K562 (cell line): Measurements from ENCODE around the gene SEC63. TPM values are rescaled to one million over a fixed set of nuclear protein-coding genes. Genes with fewer than 3 reads are reported as not detected.

Experiments
- ATAC-seq: fragments of 200-7000 bp; cut with Tn5 transposase; 3 replicates; pipeline ENCODE4 v1.9.1; 2020; ENCODE audit warnings: moderate library complexity
- BruUV-seq: library from RNA; stranded (reverse); fragments of 400-500 nt; replicated peaks from 2 replicates; lab custom pipeline; 2021; lab: Mats Ljungman, UMichigan
- CTCF ChIA-PET: fragments of 300-600 bp; formaldehyde crosslinking; extraction: SDS; loops from one replicate; lab custom pipeline; 2021; ENCODE audit warnings: low intra/inter-chr PET ratio; lab: Yijun Ruan, JAX
- POLR2A ChIA-PET: fragments of 300-600, 350-650 bp; sonication (Branson Sonifier 250); formaldehyde crosslinking; extraction: SDS; loops from one replicate; lab custom pipeline; 2021; ENCODE audit warnings: antibody characterized with exemption, inconsistent platforms; lab: Yijun Ruan, JAX
- DNase-seq, 4 experiments: peaks; one replicate each; pipeline versions ENCODE4 v3.0.0 to v3.0.0-alpha.2; 2011 to 2018; ENCODE audit warnings: low spot score in 3 of 4, mixed read lengths in 3 of 4; ENCODE audit errors: extremely low read depth in 1 of 4
- FAIRE-seq: peaks from 2 replicates; lab custom pipeline; 2011; peaks lifted over from hg19 to GRCh38; lab: Jason Lieb, UNC
- H2AFZ ChIP-seq: 2 replicates; pipeline ENCODE4 v1.6.0; 2011; ENCODE audit warnings: low read depth, low read length, control low read depth, inconsistent platforms
- H3K27ac ChIP-seq: fragments of 200-600 bp; 3 replicates; pipeline ENCODE4 v1.8.0; 2011; ENCODE audit warnings: low read depth, mild to moderate bottlenecking, control low read depth, inconsistent platforms, low read length, moderate library complexity, mixed read lengths; ENCODE audit errors: extremely low read depth
- H3K27me3 ChIP-seq, 2 experiments: fragments of 300-600 bp in 1 of 2; 2 replicates in 1 of 2; 3 replicates in 1 of 2; pipeline versions ENCODE4 v1.6.0 to v1.8.0; 2011; ENCODE audit warnings: inconsistent platforms in 2 of 2, low read length in 2 of 2, mild to moderate bottlenecking in 1 of 2, mixed read lengths in 1 of 2, moderate library complexity in 1 of 2; ENCODE audit not compliant: control insufficient read depth in 2 of 2, insufficient read depth in 2 of 2
- H3K36me3 ChIP-seq: fragments of 300-600 bp; 3 replicates; pipeline ENCODE4 v1.8.0; 2011; ENCODE audit warnings: mild to moderate bottlenecking, low read length, inconsistent platforms; ENCODE audit not compliant: control insufficient read depth, insufficient read depth
- H3K4me1 ChIP-seq, 2 experiments: fragments of 200-600 bp in 1 of 2; replicated peaks in 1 of 2; 2 replicates in 1 of 2; 3 replicates in 1 of 2; pipeline versions ENCODE4 v1.5.1 to v1.8.0; 2011; ENCODE audit warnings: inconsistent platforms in 2 of 2, low read length in 2 of 2, mild to moderate bottlenecking in 1 of 2, mixed read lengths in 1 of 2, moderate library complexity in 1 of 2; ENCODE audit not compliant: control insufficient read depth in 2 of 2, insufficient read depth in 2 of 2
- H3K4me2 ChIP-seq: 2 replicates; pipeline ENCODE4 v1.6.1; 2011; ENCODE audit warnings: low read length, control low read depth, inconsistent platforms, mixed read lengths; ENCODE audit not compliant: insufficient read depth
- H3K4me3 ChIP-seq: fragments of 200-600 bp; sonication (generic), shearing (Covaris generic); 2 replicates; pipeline ENCODE4 v1.5.1; 2016; ENCODE audit warnings: control low read depth, inconsistent platforms
- H3K79me2 ChIP-seq: fragments of 200-600 bp; 3 replicates; pipeline ENCODE4 v1.8.0; 2011; ENCODE audit warnings: low read length, inconsistent platforms; ENCODE audit not compliant: control insufficient read depth, insufficient read depth
- H3K9ac ChIP-seq, 2 experiments: 2 replicates each; pipeline versions ENCODE4 v1.6.0 to v1.6.1; 2011; ENCODE audit warnings: low read depth in 2 of 2, low read length in 2 of 2, control low read depth in 1 of 2, inconsistent platforms in 1 of 2, mild to moderate bottlenecking in 1 of 2, mixed read lengths in 1 of 2; ENCODE audit not compliant: insufficient read depth in 1 of 2
- H3K9me1 ChIP-seq: one replicate; pipeline ENCODE4 v1.6.0; 2011; ENCODE audit warnings: inconsistent platforms, mild to moderate bottlenecking, low read length, moderate library complexity; ENCODE audit not compliant: control insufficient read depth, insufficient read depth
- H3K9me3 ChIP-seq: replicated peaks from 2 replicates; pipeline ENCODE4 v1.5.1; 2011; ENCODE audit warnings: low read depth, low read length, inconsistent platforms; ENCODE audit not compliant: control insufficient read depth, insufficient read depth
- H4K20me1 ChIP-seq: replicated peaks from 2 replicates; pipeline ENCODE4 v1.6.1; 2011; ENCODE audit warnings: low read length, inconsistent platforms, mixed read lengths; ENCODE audit not compliant: control insufficient read depth, insufficient read depth
- ATF1 ChIP-seq, 2 experiments: fragments of 450-650 bp in 1 of 2; IDR thresholded peaks; 2 replicates each; pipeline ENCODE4 v1.6.1; 2016; ENCODE audit warnings: missing compliant biosample characterization in 1 of 2, missing genetic modification characterization in 1 of 2
- CBX8 ChIP-seq: fragments of 200-600 bp; sonication (generic); IDR thresholded peaks from 2 replicates; pipeline ENCODE4 v1.6.1; 2012; ENCODE audit warnings: borderline replicate concordance, mixed run types, low read depth, mild to moderate bottlenecking, moderate library complexity, mixed read lengths, low read length, control low read depth, inconsistent platforms; ENCODE audit not compliant: poor library complexity, severe bottlenecking; ENCODE audit errors: extremely low read depth
- ILK ChIP-seq: fragments of 450-650 bp; IDR thresholded peaks from 2 replicates; pipeline ENCODE4 v1.6.1; 2016; ENCODE audit warnings: missing genetic modification characterization, low read depth, mild to moderate bottlenecking, missing compliant biosample characterization, moderate library complexity, borderline replicate concordance
- JUNB ChIP-seq: fragments of 450-650 bp; formaldehyde crosslinking; conservative IDR thresholded peaks from 2 replicates; pipeline ENCODE4 v1.4.0; 2020; ENCODE audit warnings: mild to moderate bottlenecking
- MAFG ChIP-seq: fragments of 450-650 bp; conservative IDR thresholded peaks from 2 replicates; pipeline ENCODE4 v1.6.1; 2016; ENCODE audit warnings: missing genetic modification characterization, missing compliant biosample characterization
- MCM2 ChIP-seq: fragments of 450-650 bp; IDR thresholded peaks from 2 replicates; pipeline ENCODE4 v1.6.1; 2017; ENCODE audit warnings: low read depth, mild to moderate bottlenecking
- NEUROD1 ChIP-seq: fragments of 150-350 bp; IDR thresholded peaks from 2 replicates; pipeline ENCODE4 v1.6.1; 2014; ENCODE audit warnings: borderline replicate concordance, low read length, low read depth; ENCODE audit not compliant: partially characterized antibody
- PPARD ChIP-seq: fragments of 250-450 bp; sonication (Bioruptor Pico); IDR thresholded peaks from 2 replicates; pipeline ENCODE4 v1.8.0; 2022; ENCODE audit warnings: inconsistent platforms, mild to moderate bottlenecking, moderate library complexity
- TGIF2 ChIP-seq: sonication (generic); formaldehyde crosslinking; IDR thresholded peaks from 2 replicates; pipeline ENCODE4 v1.8.1; 2022; ENCODE audit warnings: mild to moderate bottlenecking, missing genetic modification reagents, moderate library complexity
- ZKSCAN3 ChIP-seq: fragments of 250-450 bp; sonication (Bioruptor Pico); IDR thresholded peaks from 2 replicates; pipeline ENCODE4 v1.4.0; 2020
- ZKSCAN8 ChIP-seq: fragments of 200-800 bp; sonication (Bioruptor generic); IDR thresholded peaks from 2 replicates; pipeline ENCODE4 v1.6.1; 2016; ENCODE audit warnings: missing genetic modification characterization, missing compliant biosample characterization
- ZNF124 ChIP-seq: sonication (generic); formaldehyde crosslinking; IDR thresholded peaks from 2 replicates; pipeline ENCODE4 v1.8.1; 2022; ENCODE audit warnings: missing genetic modification reagents
- ZNF354B ChIP-seq: fragments of 250-450 bp; sonication (Bioruptor Pico); IDR thresholded peaks from 2 replicates; pipeline ENCODE4 v1.4.0; 2020
- WGBS: fragments of 100-300 bp; shearing (Covaris generic); methylation state at CpG from one replicate; pipeline ENCODE4 v1.1.6; 2016; ENCODE audit warnings: low coverage, mixed read lengths; ENCODE audit not compliant: insufficient coverage; ENCODE audit errors: missing lambda C conversion rate; 5-methylcytosine and 5-hydroxymethylcytosine counted together
- in situ Hi-C: fragments of 300-500 bp; cut with MboI; formaldehyde crosslinking; loops from 4 replicates; pipeline ENCODE4 v1.15.0; 2018; ENCODE audit warnings: inconsistent platforms, mixed read lengths
- intact Hi-C: fragments of 100-400 bp; cut with micrococcal nuclease; formaldehyde crosslinking; loops from 2 replicates; pipeline ENCODE4 v1.14.2; 2022
- polyA plus RNA-seq, 8 experiments: library from polyadenylated mRNA; depleted of rRNA in 4 of 8; stranded (reverse) in 5 of 8; unstranded in 3 of 8; fragments of >200 nt; fragmentation: Nextera tagmentation in 2 of 8; fragmentation: Illumina TruSeq in 1 of 8; extraction: Ambion mirVana in 2 of 8; extraction: Trizol in 1 of 8; gene quantifications; 2 replicates each; pipeline versions ENCODE4 v1.2.1 to v1.2.3, GENCODE V29; 2011 to 2014; ENCODE audit warnings: inconsistent platforms in 1 of 8, missing spikeins in 1 of 8
- total RNA-seq, 7 experiments: library from RNA; depleted of rRNA in 6 of 7; stranded (reverse); fragments of >200 nt in 6 of 7; fragmentation: Illumina TruSeq in 2 of 7; extraction: Trizol in 2 of 7; gene quantifications; 2 replicates each; pipeline versions ENCODE4 v1.2.1 to v1.2.3, GENCODE V29; 2011 to 2021; ENCODE audit warnings: low replicate concordance in 1 of 7
- TF ChIP-seq, protein P1 (sequence below): fragments of 450-650 bp; formaldehyde crosslinking; IDR thresholded peaks from 2 replicates; pipeline ENCODE4 v1.4.0; 2020; ENCODE audit warnings: mild to moderate bottlenecking, moderate library complexity
- TF ChIP-seq, protein P2 (sequence below): sonication (generic); formaldehyde crosslinking; IDR thresholded peaks from 2 replicates; pipeline ENCODE4 v1.8.0; 2022; ENCODE audit warnings: missing genetic modification reagents, mild to moderate bottlenecking, borderline replicate concordance
- TF ChIP-seq, protein P3 (sequence below): sonication (generic); formaldehyde crosslinking; IDR thresholded peaks from 2 replicates; pipeline ENCODE4 v1.8.0; 2023; ENCODE audit warnings: mild to moderate bottlenecking, missing genetic modification reagents

Gene SEC63
- total and polyA plus RNA-seq, 9 of the 15 experiments (the other 6 are each of a cell fraction or from before 2014, with no cell fraction given): 13.8 to 74.6 (median 28.4) TPM

DNA sequence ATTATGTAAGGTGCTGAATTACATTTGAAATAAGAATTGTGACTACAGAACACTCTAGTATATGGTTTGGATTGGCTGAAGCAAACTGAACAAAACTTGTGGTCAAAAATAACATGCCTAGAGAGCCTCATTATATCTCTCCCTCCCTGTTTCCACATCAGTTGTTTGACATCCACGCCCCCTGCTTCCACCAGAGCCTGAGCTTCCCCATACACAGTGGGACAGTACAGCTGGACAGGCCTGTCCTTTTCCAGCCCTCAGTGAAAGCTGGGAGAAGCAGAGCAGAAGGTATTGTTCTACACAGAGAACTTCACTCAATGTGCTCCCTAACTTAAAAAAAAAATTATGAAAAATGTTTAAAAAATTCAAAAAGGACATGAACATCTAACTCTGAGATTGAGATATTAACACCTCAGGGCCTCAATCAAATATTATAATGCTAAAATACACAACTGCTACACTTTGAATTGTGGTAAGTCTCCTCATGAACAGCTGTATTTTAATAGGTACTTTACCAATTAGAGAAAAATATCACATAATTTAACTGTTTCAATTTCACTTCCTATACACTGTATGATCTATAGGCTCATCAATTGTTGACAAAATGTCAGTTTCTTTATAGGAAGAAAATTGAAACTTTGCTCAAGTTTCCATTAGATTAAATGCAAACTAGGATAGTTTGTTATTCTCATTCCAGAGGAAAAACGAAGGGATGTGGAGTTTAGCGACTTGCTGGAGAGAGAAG is 89.0 kb downstream of the SEC63 start:
- FAIRE-seq (no peak), ATAC-seq (no peak; the same call in 2 of the 3 replicates), DNase-seq (no peak)
- peaks cover 36% of the 10 kb centered on the region for H3K36me3 ChIP-seq
- in situ Hi-C loops: no loop called here
- H3K9ac ChIP-seq: no peak overlapping the region
- H3K27ac ChIP-seq: no peak overlapping the region
- no peak overlapping the region for H3K4me2 ChIP-seq
- no peaks in the 10 kb centered on the region for H3K27me3 ChIP-seq
- no peaks in the 10 kb centered on the region for H3K79me2 ChIP-seq
- intact Hi-C loops: loop anchor here (5.0 kb wide), 1 partner anchor 192 kb away; no protein-coding TSS in a partner anchor
- no TSS peak for BruUV-seq
- no peaks in the 10 kb centered on the region for H3K4me1 ChIP-seq
- ChIA-PET CTCF (no interaction called here), POLR2A (no interaction called here)
- no peaks in the 10 kb centered on the region for H3K9me1 ChIP-seq
- peaks cover 4% of the 10 kb centered on the region; the same call in 1 of the 2 replicates for H4K20me1 ChIP-seq
- no peak overlapping the region for H3K4me3 ChIP-seq
- H2AFZ ChIP-seq: no peak overlapping the region
- no peaks in the 10 kb centered on the region for H3K9me3 ChIP-seq
- WGBS: 61% methylated on average over 3 of the region's 3 CpGs
- no peak for TF ChIP-seq PPARD (CRISPR knock-in tag)
- TF ChIP-seq CBX8: no peak
- TF ChIP-seq ATF1 (CRISPR knock-in tag; IDR thresholded peaks at IDR 0.05): no peak
- TF ChIP-seq ATF1 (tag; IDR thresholded peaks at IDR 0.05): no peak
- TF ChIP-seq ILK: no peak
- TF ChIP-seq, protein P1, sequence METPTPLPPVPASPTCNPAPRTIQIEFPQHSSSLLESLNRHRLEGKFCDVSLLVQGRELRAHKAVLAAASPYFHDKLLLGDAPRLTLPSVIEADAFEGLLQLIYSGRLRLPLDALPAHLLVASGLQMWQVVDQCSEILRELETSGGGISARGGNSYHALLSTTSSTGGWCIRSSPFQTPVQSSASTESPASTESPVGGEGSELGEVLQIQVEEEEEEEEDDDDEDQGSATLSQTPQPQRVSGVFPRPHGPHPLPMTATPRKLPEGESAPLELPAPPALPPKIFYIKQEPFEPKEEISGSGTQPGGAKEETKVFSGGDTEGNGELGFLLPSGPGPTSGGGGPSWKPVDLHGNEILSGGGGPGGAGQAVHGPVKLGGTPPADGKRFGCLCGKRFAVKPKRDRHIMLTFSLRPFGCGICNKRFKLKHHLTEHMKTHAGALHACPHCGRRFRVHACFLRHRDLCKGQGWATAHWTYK: no peak
- no peak for TF ChIP-seq TGIF2 (CRISPR knock-in tag)
- TF ChIP-seq MCM2: no peak
- TF ChIP-seq ZNF124: no peak
- no peak for TF ChIP-seq ZNF354B (CRISPR knock-in tag)
- TF ChIP-seq MAFG (tag): no peak
- TF ChIP-seq NEUROD1: no peak
- TF ChIP-seq ZKSCAN8 (CRISPR knock-in tag): no peak
- no peak for TF ChIP-seq ZKSCAN3
- no peak for TF ChIP-seq JUNB (CRISPR knock-in tag)
- TF ChIP-seq, protein P2, sequence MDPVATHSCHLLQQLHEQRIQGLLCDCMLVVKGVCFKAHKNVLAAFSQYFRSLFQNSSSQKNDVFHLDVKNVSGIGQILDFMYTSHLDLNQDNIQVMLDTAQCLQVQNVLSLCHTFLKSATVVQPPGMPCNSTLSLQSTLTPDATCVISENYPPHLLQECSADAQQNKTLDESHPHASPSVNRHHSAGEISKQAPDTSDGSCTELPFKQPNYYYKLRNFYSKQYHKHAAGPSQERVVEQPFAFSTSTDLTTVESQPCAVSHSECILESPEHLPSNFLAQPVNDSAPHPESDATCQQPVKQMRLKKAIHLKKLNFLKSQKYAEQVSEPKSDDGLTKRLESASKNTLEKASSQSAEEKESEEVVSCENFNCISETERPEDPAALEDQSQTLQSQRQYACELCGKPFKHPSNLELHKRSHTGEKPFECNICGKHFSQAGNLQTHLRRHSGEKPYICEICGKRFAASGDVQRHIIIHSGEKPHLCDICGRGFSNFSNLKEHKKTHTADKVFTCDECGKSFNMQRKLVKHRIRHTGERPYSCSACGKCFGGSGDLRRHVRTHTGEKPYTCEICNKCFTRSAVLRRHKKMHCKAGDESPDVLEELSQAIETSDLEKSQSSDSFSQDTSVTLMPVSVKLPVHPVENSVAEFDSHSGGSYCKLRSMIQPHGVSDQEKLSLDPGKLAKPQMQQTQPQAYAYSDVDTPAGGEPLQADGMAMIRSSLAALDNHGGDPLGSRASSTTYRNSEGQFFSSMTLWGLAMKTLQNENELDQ: no peak
- TF ChIP-seq, protein P3, sequence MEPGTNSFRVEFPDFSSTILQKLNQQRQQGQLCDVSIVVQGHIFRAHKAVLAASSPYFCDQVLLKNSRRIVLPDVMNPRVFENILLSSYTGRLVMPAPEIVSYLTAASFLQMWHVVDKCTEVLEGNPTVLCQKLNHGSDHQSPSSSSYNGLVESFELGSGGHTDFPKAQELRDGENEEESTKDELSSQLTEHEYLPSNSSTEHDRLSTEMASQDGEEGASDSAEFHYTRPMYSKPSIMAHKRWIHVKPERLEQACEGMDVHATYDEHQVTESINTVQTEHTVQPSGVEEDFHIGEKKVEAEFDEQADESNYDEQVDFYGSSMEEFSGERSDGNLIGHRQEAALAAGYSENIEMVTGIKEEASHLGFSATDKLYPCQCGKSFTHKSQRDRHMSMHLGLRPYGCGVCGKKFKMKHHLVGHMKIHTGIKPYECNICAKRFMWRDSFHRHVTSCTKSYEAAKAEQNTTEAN (CRISPR knock-in tag): no peak
